GM12878 (cell line): ENCODE measurements around the gene C6orf15. TPM values are rescaled to one million over a fixed set of nuclear protein-coding genes. Genes with fewer than 3 reads are reported as not detected.

ENCODE experiments used
- ATAC-seq: fragments of 200-7000 bp; cut with Tn5 transposase; 3 replicates; pipeline ENCODE4 v1.9.1; 2020; ENCODE audit warnings: mild to moderate bottlenecking, moderate library complexity
- BruUV-seq: library from RNA; stranded (reverse); fragments of 400-500 nt; replicated peaks from 2 replicates; lab custom pipeline; 2021; lab: Mats Ljungman, UMichigan
- CTCF ChIA-PET: fragments of 300-600 bp; sonication (Branson Sonifier 250); formaldehyde crosslinking; extraction: SDS; loops from one replicate; lab custom pipeline; 2021; ENCODE audit warnings: inconsistent platforms; lab: Yijun Ruan, JAX
- POLR2A ChIA-PET: fragments of 350-600 bp; formaldehyde crosslinking; extraction: SDS; loops from one replicate; lab custom pipeline; 2021; ENCODE audit warnings: inconsistent platforms; lab: Charles Lee
- RAD21 ChIA-PET: fragments of 300-600 bp; sonication (Branson Sonifier 250); formaldehyde crosslinking; loops from one replicate; lab custom pipeline; 2023; ENCODE audit warnings: antibody characterized with exemption; ENCODE audit not compliant: unreplicated experiment; lab: Charles Lee
- SMC1A ChIA-PET: fragments of 300-600 bp; sonication (Branson Sonifier 250); formaldehyde crosslinking; loops from one replicate; lab custom pipeline; 2023; ENCODE audit not compliant: unreplicated experiment, uncharacterized antibody; lab: Charles Lee
- DNase-seq: peaks from one replicate; pipeline ENCODE4 v3.0.0-alpha.2; 2011; ENCODE audit warnings: low read depth, low spot score
- FAIRE-seq: peaks from 3 replicates; lab custom pipeline; 2011; peaks lifted over from hg19 to GRCh38; lab: Jason Lieb, UNC
- H2AFZ ChIP-seq: 2 replicates; pipeline ENCODE4 v1.6.0; 2011; ENCODE audit warnings: low read depth, low read length, control low read depth; ENCODE audit not compliant: control insufficient read depth
- H3K27ac ChIP-seq: 2 replicates; pipeline ENCODE4 v1.5.1; 2011; ENCODE audit warnings: control low read depth; ENCODE audit not compliant: control insufficient read depth, insufficient read depth
- H3K27me3 ChIP-seq, 2 experiments: replicated peaks in 1 of 2; 2 replicates each; pipeline versions ENCODE4 v1.6.0 to v1.6.1; 2011; ENCODE audit warnings: low read length in 1 of 2; ENCODE audit not compliant: control insufficient read depth in 2 of 2, insufficient read depth in 2 of 2
- H3K36me3 ChIP-seq, 2 experiments: 2 replicates each; pipeline ENCODE4 v1.5.1; 2011; ENCODE audit warnings: low read length in 1 of 2; ENCODE audit not compliant: control insufficient read depth in 2 of 2, insufficient read depth in 2 of 2
- H3K4me1 ChIP-seq: 2 replicates; pipeline ENCODE4 v1.6.1; 2011; ENCODE audit warnings: mild to moderate bottlenecking, low read length, moderate library complexity, mixed read lengths; ENCODE audit not compliant: control insufficient read depth, insufficient read depth
- H3K4me2 ChIP-seq: 2 replicates; pipeline ENCODE4 v1.6.0; 2011; ENCODE audit warnings: control low read depth; ENCODE audit not compliant: control insufficient read depth, insufficient read depth
- H3K4me3 ChIP-seq: fragments of 200-600 bp; sonication (generic); 2 replicates; pipeline ENCODE4 v1.5.1; 2016
- H3K79me2 ChIP-seq: 2 replicates; pipeline ENCODE4 v1.6.0; 2011; ENCODE audit warnings: low read length; ENCODE audit not compliant: control insufficient read depth, insufficient read depth
- H3K9ac ChIP-seq: 2 replicates; pipeline ENCODE4 v1.8.0; 2011; ENCODE audit warnings: low read length, control low read depth, mixed read lengths; ENCODE audit not compliant: control insufficient read depth, insufficient read depth
- H3K9me3 ChIP-seq: replicated peaks from 3 replicates; pipeline ENCODE4 v1.5.1; 2011; ENCODE audit warnings: mild to moderate bottlenecking, low read length; ENCODE audit not compliant: control insufficient read depth, insufficient read depth
- H4K20me1 ChIP-seq: 2 replicates; pipeline ENCODE4 v1.6.0; 2011; ENCODE audit not compliant: control insufficient read depth, insufficient read depth
- EED ChIP-seq: sonication (generic); IDR thresholded peaks from 2 replicates; pipeline ENCODE4 v1.6.1; 2016; ENCODE audit warnings: antibody characterized with exemption, low read depth
- FOS ChIP-seq: IDR thresholded peaks from 3 replicates; pipeline ENCODE4 v1.6.1; 2011; ENCODE audit warnings: borderline replicate concordance; ENCODE audit not compliant: insufficient read length; ENCODE audit errors: extremely low read depth
- HDGF ChIP-seq: fragments of 450-650 bp; IDR thresholded peaks from 2 replicates; pipeline ENCODE4 v1.6.1; 2016; ENCODE audit warnings: antibody characterized with exemption
- IKZF1 ChIP-seq: fragments of 450-650 bp; conservative IDR thresholded peaks from 2 replicates; pipeline ENCODE4 v1.6.1; 2017; ENCODE audit warnings: antibody characterized with exemption, mild to moderate bottlenecking
- IKZF2 ChIP-seq, 2 experiments: fragments of 450-650 bp; IDR thresholded peaks; 2 replicates each; pipeline ENCODE4 v1.6.1; 2017; ENCODE audit warnings: mild to moderate bottlenecking in 2 of 2, moderate library complexity in 2 of 2
- JUNB ChIP-seq: IDR thresholded peaks from 2 replicates; pipeline ENCODE4 v1.6.1; 2016; ENCODE audit warnings: antibody characterized with exemption, mild to moderate bottlenecking
- MTA3 ChIP-seq: IDR thresholded peaks from 2 replicates; pipeline ENCODE4 v1.6.1; 2012; ENCODE audit warnings: low read length, inconsistent platforms, borderline replicate concordance
- MYC ChIP-seq: IDR thresholded peaks from 2 replicates; pipeline ENCODE4 v1.6.1; 2011; ENCODE audit warnings: mild to moderate bottlenecking, low read length, moderate library complexity, inconsistent platforms; ENCODE audit not compliant: insufficient read depth, insufficient replicate concordance, insufficient read length, severe bottlenecking
- NRF1 ChIP-seq: conservative IDR thresholded peaks from 2 replicates; pipeline ENCODE4 v1.6.1; 2011; ENCODE audit warnings: mild to moderate bottlenecking, low read depth, low read length, improper control_type of control experiment
- PML ChIP-seq: IDR thresholded peaks from 2 replicates; pipeline ENCODE4 v1.6.1; 2012; ENCODE audit warnings: low read length, inconsistent platforms
- RUNX3 ChIP-seq: IDR thresholded peaks from 2 replicates; pipeline ENCODE4 v1.6.1; 2012; ENCODE audit warnings: low read length, inconsistent platforms
- SMC3 ChIP-seq: IDR thresholded peaks from 2 replicates; pipeline ENCODE4 v1.6.1; 2011; ENCODE audit warnings: low read length, improper control_type of control experiment, borderline replicate concordance
- SREBF2 ChIP-seq: IDR thresholded peaks from 2 replicates; pipeline ENCODE4 v1.6.1; 2012; ENCODE audit warnings: mild to moderate bottlenecking, low read length
- TCF3 ChIP-seq: IDR thresholded peaks from 2 replicates; pipeline ENCODE4 v1.6.1; 2012; ENCODE audit warnings: low read depth, mild to moderate bottlenecking, low read length, borderline replicate concordance; ENCODE audit not compliant: insufficient read depth
- ZNF217 ChIP-seq: fragments of 450-650 bp; IDR thresholded peaks from 2 replicates; pipeline ENCODE4 v1.6.1; 2017; ENCODE audit warnings: antibody characterized with exemption, mild to moderate bottlenecking
- ZZZ3 ChIP-seq: IDR thresholded peaks from 2 replicates; pipeline ENCODE4 v1.6.1; 2011; ENCODE audit warnings: low read depth; ENCODE audit not compliant: control insufficient read depth, insufficient read length
- WGBS: methylation state at CpG from one replicate; pipeline ENCODE4 v1.1.6; 2016; ENCODE audit warnings: low lambda C conversion rate; ENCODE audit not compliant: insufficient replicate concordance, insufficient coverage; ENCODE audit errors: missing lambda C conversion rate; 5-methylcytosine and 5-hydroxymethylcytosine counted together
- in situ Hi-C: fragments of 300-500 bp; cut with MboI; formaldehyde crosslinking; loops from 9 replicates; pipeline ENCODE4 v1.14.3; 2018; ENCODE audit warnings: mixed read lengths
- intact Hi-C: fragments of 100-400 bp; cut with micrococcal nuclease; formaldehyde crosslinking; loops from one replicate; pipeline ENCODE4 v1.14.2; 2022; ENCODE audit not compliant: unreplicated experiment
- polyA plus RNA-seq, 11 experiments: library from polyadenylated mRNA; depleted of rRNA in 4 of 11; unstranded in 6 of 11; stranded (reverse) in 5 of 11; fragments of >200 nt; fragmentation: Nextera tagmentation in 4 of 11; fragmentation: Illumina TruSeq in 1 of 11; extraction: Ambion mirVana in 4 of 11; extraction: Trizol in 1 of 11; gene quantifications; 1 replicate in 1 of 11; 2 replicates in 10 of 11; pipeline versions ENCODE4 v1.2.1 to v1.2.3, GENCODE V29; 2011 to 2016; ENCODE audit warnings: inconsistent platforms in 2 of 11, missing spikeins in 2 of 11, low read depth in 1 of 11
- total RNA-seq, 4 experiments: library from RNA; depleted of rRNA in 3 of 4; stranded (reverse); fragments of >200 nt in 3 of 4; fragmentation: Illumina TruSeq in 1 of 4; extraction: Trizol in 1 of 4; gene quantifications; 2 replicates each; pipeline versions ENCODE4 v1.2.1 to v1.2.3, GENCODE V29; 2013 to 2021
- TF ChIP-seq, protein P1 (sequence below): IDR thresholded peaks from 2 replicates; pipeline ENCODE4 v1.6.1; 2012; ENCODE audit warnings: improper control_type of control experiment, low read depth, low read length; ENCODE audit not compliant: insufficient replicate concordance
- TF ChIP-seq, protein P2 (sequence below): IDR thresholded peaks from 2 replicates; pipeline ENCODE4 v1.6.1; 2012; ENCODE audit warnings: low read depth, low read length, improper control_type of control experiment
- TF ChIP-seq, protein P3 (sequence below): IDR thresholded peaks from 2 replicates; pipeline ENCODE4 v1.6.1; 2011; ENCODE audit warnings: low read depth, mild to moderate bottlenecking, low read length, moderate library complexity, borderline replicate concordance; ENCODE audit errors: extremely low read depth

Gene C6orf15
- total and polyA plus RNA-seq, 10 of the 15 experiments (the other 5 are each of a cell fraction or from before 2014, with no cell fraction given) = not detected

DNA sequence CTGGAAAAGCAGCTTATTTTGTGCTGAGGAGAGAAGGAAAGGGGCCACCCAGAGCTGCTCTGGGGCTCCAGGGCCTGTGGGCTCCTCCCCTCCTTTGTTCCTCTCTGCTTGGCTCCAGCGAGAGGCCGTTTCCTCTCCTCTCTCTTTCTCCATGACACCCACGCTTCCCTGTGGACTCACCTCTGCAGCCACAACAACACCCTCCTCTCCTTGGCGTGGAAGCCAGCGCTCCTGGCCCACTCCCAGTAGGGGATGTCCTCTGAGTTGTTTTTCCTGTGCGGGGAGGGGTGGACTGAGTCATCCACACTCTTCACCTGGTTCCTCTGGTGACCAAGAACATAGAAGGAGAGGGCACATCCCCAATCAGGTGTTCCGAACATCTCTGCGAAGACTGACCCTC is 12.8 kb upstream of the C6orf15 start:
- POLR2A ChIA-PET = interaction anchor here (0.6 kb wide), 1 partner anchor 338 kb away, joined by 3 read pairs; no protein-coding TSS in a partner anchor

More for the DNA sequence above, 12.8 kb upstream of the C6orf15 start:
- 38% methylated on average over 8 of the region's 8 CpGs for WGBS
- intact Hi-C loops = no loop called here
- Histone ChIP-seq H3K27ac (no peak overlapping the region), H3K4me1 (no peaks in the 10 kb centered on the region; the same call in 1 of the 2 replicates), H3K27me3 (no peaks in the 10 kb centered on the region; a peak in 4 of 4 replicates), H3K79me2 (no peaks in the 10 kb centered on the region), H2AFZ (no peak overlapping the region), H3K9me3 (no peaks in the 10 kb centered on the region), H4K20me1 (no peaks in the 10 kb centered on the region), H3K9ac (no peak overlapping the region), H3K36me3 (no peaks in the 10 kb centered on the region), H3K4me2 (no peak overlapping the region), H3K4me3 (no peak overlapping the region)
- in situ Hi-C loops = no loop called here
- no peak for DNase-seq
- no peak for FAIRE-seq
- ChIA-PET SMC1A (no interaction called here), RAD21 (no interaction called here), CTCF (interaction anchor here (0.9 to 1.0 kb wide), 2 partner anchors 8 to 38 kb away, joined by 3 to 4 read pairs; no protein-coding TSS in a partner anchor)
- no TSS peak for BruUV-seq
- no peak for ATAC-seq
- no peak for TF ChIP-seq MTA3
- TF ChIP-seq, protein P1, sequence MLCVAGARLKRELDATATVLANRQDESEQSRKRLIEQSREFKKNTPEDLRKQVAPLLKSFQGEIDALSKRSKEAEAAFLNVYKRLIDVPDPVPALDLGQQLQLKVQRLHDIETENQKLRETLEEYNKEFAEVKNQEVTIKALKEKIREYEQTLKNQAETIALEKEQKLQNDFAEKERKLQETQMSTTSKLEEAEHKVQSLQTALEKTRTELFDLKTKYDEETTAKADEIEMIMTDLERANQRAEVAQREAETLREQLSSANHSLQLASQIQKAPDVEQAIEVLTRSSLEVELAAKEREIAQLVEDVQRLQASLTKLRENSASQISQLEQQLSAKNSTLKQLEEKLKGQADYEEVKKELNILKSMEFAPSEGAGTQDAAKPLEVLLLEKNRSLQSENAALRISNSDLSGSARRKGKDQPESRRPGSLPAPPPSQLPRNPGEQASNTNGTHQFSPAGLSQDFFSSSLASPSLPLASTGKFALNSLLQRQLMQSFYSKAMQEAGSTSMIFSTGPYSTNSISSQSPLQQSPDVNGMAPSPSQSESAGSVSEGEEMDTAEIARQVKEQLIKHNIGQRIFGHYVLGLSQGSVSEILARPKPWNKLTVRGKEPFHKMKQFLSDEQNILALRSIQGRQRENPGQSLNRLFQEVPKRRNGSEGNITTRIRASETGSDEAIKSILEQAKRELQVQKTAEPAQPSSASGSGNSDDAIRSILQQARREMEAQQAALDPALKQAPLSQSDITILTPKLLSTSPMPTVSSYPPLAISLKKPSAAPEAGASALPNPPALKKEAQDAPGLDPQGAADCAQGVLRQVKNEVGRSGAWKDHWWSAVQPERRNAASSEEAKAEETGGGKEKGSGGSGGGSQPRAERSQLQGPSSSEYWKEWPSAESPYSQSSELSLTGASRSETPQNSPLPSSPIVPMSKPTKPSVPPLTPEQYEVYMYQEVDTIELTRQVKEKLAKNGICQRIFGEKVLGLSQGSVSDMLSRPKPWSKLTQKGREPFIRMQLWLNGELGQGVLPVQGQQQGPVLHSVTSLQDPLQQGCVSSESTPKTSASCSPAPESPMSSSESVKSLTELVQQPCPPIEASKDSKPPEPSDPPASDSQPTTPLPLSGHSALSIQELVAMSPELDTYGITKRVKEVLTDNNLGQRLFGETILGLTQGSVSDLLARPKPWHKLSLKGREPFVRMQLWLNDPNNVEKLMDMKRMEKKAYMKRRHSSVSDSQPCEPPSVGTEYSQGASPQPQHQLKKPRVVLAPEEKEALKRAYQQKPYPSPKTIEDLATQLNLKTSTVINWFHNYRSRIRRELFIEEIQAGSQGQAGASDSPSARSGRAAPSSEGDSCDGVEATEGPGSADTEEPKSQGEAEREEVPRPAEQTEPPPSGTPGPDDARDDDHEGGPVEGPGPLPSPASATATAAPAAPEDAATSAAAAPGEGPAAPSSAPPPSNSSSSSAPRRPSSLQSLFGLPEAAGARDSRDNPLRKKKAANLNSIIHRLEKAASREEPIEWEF = no peak
- no peak for TF ChIP-seq JUNB
- no peak for TF ChIP-seq IKZF2 (IDR thresholded peaks at IDR 0.05)
- TF ChIP-seq, protein P2, sequence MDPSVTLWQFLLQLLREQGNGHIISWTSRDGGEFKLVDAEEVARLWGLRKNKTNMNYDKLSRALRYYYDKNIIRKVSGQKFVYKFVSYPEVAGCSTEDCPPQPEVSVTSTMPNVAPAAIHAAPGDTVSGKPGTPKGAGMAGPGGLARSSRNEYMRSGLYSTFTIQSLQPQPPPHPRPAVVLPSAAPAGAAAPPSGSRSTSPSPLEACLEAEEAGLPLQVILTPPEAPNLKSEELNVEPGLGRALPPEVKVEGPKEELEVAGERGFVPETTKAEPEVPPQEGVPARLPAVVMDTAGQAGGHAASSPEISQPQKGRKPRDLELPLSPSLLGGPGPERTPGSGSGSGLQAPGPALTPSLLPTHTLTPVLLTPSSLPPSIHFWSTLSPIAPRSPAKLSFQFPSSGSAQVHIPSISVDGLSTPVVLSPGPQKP = no peak
- TF ChIP-seq SREBF2 = no peak
- TF ChIP-seq RUNX3 = no peak
- TF ChIP-seq, protein P3, sequence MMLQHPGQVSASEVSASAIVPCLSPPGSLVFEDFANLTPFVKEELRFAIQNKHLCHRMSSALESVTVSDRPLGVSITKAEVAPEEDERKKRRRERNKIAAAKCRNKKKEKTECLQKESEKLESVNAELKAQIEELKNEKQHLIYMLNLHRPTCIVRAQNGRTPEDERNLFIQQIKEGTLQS = no peak
- TF ChIP-seq PML = no peak
- no peak for TF ChIP-seq ZNF217
- TF ChIP-seq HDGF = no peak
- TF ChIP-seq MYC = no peak
- TF ChIP-seq FOS = no peak
- no peak for TF ChIP-seq TCF3
- no peak for TF ChIP-seq SMC3
- TF ChIP-seq IKZF1 = no peak
- no peak for TF ChIP-seq EED
- no peak for TF ChIP-seq ZZZ3
- TF ChIP-seq NRF1 = no peak
